Measurements from ENCODE around the gene KCNMB3.

- no peak for TF ChIP-seq CTCF (IDR thresholded peaks at IDR 0.05; ENCODE audit: insufficient read depth, low read length, poor library complexity, severe bottlenecking)
- TF ChIP-seq EZH2phosphoT487 (conservative IDR thresholded peaks at IDR 0.05; ENCODE audit: low read length), result no peak
Observed at GRCh38 chr3:179281825-179282224, 30.9 kb upstream of the KCNMB3 start.
